Activated CD4-positive, alpha-beta memory T cell treated with anti-CD3 and anti-CD28 coated beads for 36 hours (primary cell): ENCODE data around the gene FAM107B. TPM values are rescaled to one million over a fixed set of nuclear protein-coding genes. Genes with fewer than 3 reads are reported as not detected.

ENCODE experiments used
- CTCF ChIA-PET: fragments of 350-600 bp; sonication (Branson Sonifier 250); formaldehyde crosslinking; loops from one replicate; lab custom pipeline; 2021; ENCODE audit warnings: antibody characterized with exemption, inconsistent platforms; lab: Charles Lee
- POLR2A ChIA-PET: fragments of 350-600 bp; sonication (Branson Sonifier 250); formaldehyde crosslinking; loops from one replicate; lab custom pipeline; 2021; ENCODE audit warnings: antibody characterized with exemption; lab: Charles Lee
- DNase-seq: peaks from one replicate; pipeline ENCODE4 v3.0.0-alpha.2; 2020
- H3K27ac Mint-ChIP-seq: one replicate; pipeline ENCODE4 v1.8.0; 2021; ENCODE audit warnings: mixed read lengths
- H3K27me3 Mint-ChIP-seq: one replicate; pipeline ENCODE4 v1.8.0; 2021; ENCODE audit warnings: mixed read lengths
- H3K36me3 Mint-ChIP-seq: one replicate; pipeline ENCODE4 v1.8.0; 2021; ENCODE audit warnings: mixed read lengths
- H3K4me1 Mint-ChIP-seq: one replicate; pipeline ENCODE4 v1.8.0; 2021; ENCODE audit warnings: low read depth, mixed read lengths
- H3K4me3 Mint-ChIP-seq: one replicate; pipeline ENCODE4 v1.8.0; 2021; ENCODE audit warnings: mild to moderate bottlenecking, mixed read lengths
- H3K9me3 Mint-ChIP-seq: one replicate; pipeline ENCODE4 v1.8.0; 2021; ENCODE audit warnings: mixed read lengths
- intact Hi-C: fragments of 100-400 bp; cut with micrococcal nuclease; formaldehyde crosslinking; loops from one replicate; pipeline ENCODE4 v1.15.1; 2023
- total RNA-seq, 2 experiments: library from RNA; stranded (reverse); gene quantifications; one replicate each; pipeline ENCODE4 v1.2.3, GENCODE V29; 2021

The FAM107B gene
- total RNA-seq, 2 experiments from 2014 or later: 132 to 138 TPM

DNA sequence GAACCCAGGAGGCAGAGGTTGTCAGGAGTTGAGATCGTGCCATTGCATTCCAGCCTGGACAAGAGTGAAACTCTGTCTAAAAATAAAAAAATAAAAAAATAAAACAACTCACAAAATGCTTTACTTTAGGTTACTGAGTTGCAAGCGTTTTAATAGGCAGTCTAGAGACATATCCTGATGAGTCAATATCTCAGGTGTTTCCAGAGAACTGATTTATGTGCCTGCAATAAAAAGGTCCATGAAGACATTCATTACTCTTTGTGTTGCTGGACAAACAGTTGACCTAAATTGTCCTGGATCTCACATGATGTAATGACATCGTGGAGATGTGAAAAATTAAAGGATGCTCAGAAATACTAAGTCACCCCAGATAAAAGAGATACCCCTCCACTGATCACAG is 31.6 kb upstream of the FAM107B start:
- peaks cover 3% of the 10 kb centered on the region for H3K4me1 Mint-ChIP-seq
- DNase-seq: no peak
- no peaks in the 10 kb centered on the region for H3K9me3 Mint-ChIP-seq
- intact Hi-C loops: no loop called here
- ChIA-PET CTCF (no interaction called here), POLR2A (no interaction called here)
- no peak overlapping the region for H3K27ac Mint-ChIP-seq
- no peaks in the 10 kb centered on the region for H3K36me3 Mint-ChIP-seq
- H3K27me3 Mint-ChIP-seq: no peaks in the 10 kb centered on the region
- no peak overlapping the region for H3K4me3 Mint-ChIP-seq

DNA sequence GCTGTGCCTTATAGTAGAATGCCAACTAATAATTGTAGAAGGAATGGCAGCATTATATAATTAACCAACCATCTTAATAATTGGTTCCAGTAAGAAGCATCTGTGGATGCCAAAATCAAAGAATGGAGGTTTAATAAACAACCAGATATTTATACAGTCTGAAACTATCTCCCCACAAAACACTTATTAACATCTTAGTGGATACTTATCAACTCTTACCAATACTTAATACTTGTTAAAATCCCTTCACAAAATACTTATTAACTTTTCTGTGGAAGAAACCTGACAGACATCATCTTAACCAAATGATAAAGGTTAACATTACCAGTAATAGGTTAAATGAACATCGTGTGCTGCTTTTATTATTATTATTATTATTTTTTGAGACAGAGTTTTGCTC is 29.1 kb upstream of the FAM107B start:
- Mint-ChIP-seq H3K4me1 (no peaks in the 10 kb centered on the region), H3K27ac (no peak overlapping the region), H3K9me3 (no peaks in the 10 kb centered on the region), H3K27me3 (no peaks in the 10 kb centered on the region), H3K36me3 (no peaks in the 10 kb centered on the region), H3K4me3 (no peak overlapping the region)
- ChIA-PET CTCF (no interaction called here), POLR2A (no interaction called here)
- intact Hi-C loops: no loop called here
- DNase-seq: no peak

DNA sequence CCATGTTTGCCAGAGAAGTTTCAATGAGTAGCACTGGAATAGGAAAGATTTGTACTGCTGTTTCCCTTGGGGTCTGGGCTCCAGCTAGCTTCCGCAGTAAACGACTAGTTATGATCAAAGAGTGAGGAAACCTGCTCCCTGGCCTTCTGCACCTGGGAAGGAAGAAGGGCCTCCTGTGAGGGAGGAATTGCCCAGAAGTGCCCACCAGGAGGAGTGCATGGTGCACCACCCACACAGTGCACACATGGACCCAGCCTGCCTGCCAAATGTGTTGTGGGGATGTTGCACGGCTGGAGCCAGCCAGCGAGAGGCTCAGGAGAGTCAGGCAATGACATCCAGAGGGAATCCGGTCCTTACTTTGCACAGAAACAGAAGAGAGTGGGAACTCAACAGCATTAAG is 27.0 kb upstream of the FAM107B start:
- no peaks in the 10 kb centered on the region for H3K27me3 Mint-ChIP-seq
- no peaks in the 10 kb centered on the region for H3K4me1 Mint-ChIP-seq
- CTCF ChIA-PET: no interaction called here
- H3K9me3 Mint-ChIP-seq: no peaks in the 10 kb centered on the region
- H3K27ac Mint-ChIP-seq: no peak overlapping the region
- POLR2A ChIA-PET: no interaction called here
- intact Hi-C loops: no loop called here
- no peaks in the 10 kb centered on the region for H3K36me3 Mint-ChIP-seq
- DNase-seq: no peak
- no peak overlapping the region for H3K4me3 Mint-ChIP-seq

DNA sequence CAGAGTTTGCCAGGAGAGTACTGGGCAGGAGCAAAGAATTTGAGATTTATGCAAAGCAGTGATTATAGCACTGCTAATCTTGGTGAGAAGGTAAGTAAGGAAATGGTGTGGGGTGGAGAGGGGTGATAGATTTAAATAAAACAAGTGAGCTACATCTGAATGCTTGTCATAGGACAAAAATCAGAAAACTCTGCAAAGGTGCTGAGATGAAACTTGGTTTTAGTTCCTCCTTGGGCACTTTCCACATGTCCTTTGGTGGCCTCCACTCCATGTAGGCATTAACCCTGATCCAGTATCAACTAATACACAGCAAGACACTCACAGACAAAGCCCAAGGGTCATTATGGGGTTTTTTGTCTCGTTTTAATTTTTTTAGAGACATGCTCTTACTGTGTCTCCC is 25.7 kb upstream of the FAM107B start:
- POLR2A ChIA-PET: no interaction called here
- H3K27me3 Mint-ChIP-seq: no peaks in the 10 kb centered on the region
- no peak overlapping the region for H3K27ac Mint-ChIP-seq
- no peak overlapping the region for H3K4me3 Mint-ChIP-seq
- intact Hi-C loops: no loop called here
- H3K36me3 Mint-ChIP-seq: no peaks in the 10 kb centered on the region
- no peaks in the 10 kb centered on the region for H3K4me1 Mint-ChIP-seq
- DNase-seq: no peak
- H3K9me3 Mint-ChIP-seq: no peaks in the 10 kb centered on the region
- CTCF ChIA-PET: no interaction called here

DNA sequence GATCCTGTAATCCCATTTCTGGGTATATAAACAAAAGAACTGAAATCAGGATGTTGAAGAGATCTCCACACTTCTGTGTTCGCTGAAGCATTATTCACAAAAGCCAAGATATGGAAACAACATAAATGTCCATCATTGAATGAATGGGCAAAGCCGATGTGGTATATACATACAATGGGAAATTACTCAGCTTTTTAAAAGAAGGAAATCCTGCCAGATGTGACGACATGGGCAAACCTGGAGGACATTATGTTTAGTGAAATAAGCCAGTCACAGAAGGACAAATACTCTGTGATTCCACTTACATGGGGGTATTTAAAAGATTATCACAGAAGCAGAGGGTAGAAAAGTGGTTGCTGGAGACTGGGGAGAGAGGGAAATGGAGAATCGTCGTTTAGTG is 23.9 kb upstream of the FAM107B start:
- Mint-ChIP-seq H3K27me3 (no peaks in the 10 kb centered on the region), H3K36me3 (no peaks in the 10 kb centered on the region), H3K9me3 (no peaks in the 10 kb centered on the region), H3K4me1 (no peaks in the 10 kb centered on the region), H3K27ac (no peak overlapping the region), H3K4me3 (no peak overlapping the region)
- ChIA-PET CTCF (interaction anchor here (1.3 kb wide), 1 partner anchor 25 kb away, joined by 5 read pairs; no protein-coding TSS in a partner anchor), POLR2A (no interaction called here)
- DNase-seq: no peak
- intact Hi-C loops: no loop called here

DNA sequence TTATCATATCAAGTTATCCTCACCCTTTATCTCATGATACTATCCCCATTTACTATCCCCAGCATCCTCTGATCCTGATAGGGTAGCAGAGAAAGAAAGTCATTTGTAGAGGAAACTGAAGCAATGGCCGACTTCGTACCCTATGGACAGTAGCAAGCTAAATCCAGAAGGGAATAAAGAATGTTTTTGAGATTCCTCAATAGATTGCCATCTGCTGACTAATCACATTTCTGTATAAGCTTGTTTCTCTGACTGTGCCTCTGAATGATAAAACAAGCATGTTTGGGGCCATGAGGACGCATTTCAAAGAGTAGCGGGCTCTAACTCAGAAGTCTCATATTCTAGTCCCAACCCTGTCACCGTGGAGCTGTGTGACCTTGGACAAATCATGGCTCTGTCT is 13.2 kb upstream of the FAM107B start:
- H3K4me1 Mint-ChIP-seq: no peaks in the 10 kb centered on the region
- ChIA-PET POLR2A (no interaction called here), CTCF (interaction anchor here (0.7 kb wide), 1 partner anchor 39 kb away, joined by 3 read pairs; no protein-coding TSS in a partner anchor)

DNA sequence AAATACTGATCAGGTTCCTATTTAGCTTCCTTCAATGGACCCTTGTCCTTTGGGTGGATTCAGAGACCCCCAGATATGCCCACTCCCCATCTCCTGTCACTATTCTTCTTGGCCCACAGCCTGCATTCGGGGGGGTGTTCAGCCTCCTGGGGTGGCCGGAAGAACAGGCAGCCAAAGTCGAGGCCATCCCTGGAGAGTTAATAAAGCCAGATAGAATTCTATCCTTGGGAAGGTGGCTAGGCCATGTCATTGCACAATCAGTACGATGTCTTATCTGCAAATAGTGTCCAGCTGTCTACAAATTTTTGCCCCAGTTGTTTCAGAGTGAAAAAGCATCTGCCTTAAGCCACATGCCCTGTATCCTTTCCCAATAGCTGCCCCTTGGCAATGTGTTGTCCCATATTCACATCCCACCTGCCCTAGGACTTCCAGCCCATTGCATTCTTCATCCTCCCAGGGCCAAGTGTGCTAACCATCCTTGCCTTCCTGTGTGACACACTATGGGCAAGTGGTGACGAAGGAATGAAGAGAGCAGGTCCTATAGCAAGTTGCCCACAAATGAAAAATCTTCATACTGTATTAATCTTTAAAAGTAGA is 9.9 kb upstream of the FAM107B start:
- POLR2A ChIA-PET: no interaction called here
- H3K4me1 Mint-ChIP-seq: peaks cover 2% of the 10 kb centered on the region
- no peak for DNase-seq
- H3K4me3 Mint-ChIP-seq: no peak overlapping the region
- CTCF ChIA-PET: no interaction called here
- intact Hi-C loops: no loop called here
- no peak overlapping the region for H3K27ac Mint-ChIP-seq
- no peaks in the 10 kb centered on the region for H3K27me3 Mint-ChIP-seq
- H3K9me3 Mint-ChIP-seq: peaks cover 11% of the 10 kb centered on the region
- no peaks in the 10 kb centered on the region for H3K36me3 Mint-ChIP-seq

More for the DNA sequence above, 13.2 kb upstream of the FAM107B start:
- Mint-ChIP-seq H3K9me3 (peaks cover 11% of the 10 kb centered on the region), H3K27ac (no peak overlapping the region), H3K27me3 (no peaks in the 10 kb centered on the region), H3K36me3 (no peaks in the 10 kb centered on the region), H3K4me3 (no peak overlapping the region)
- intact Hi-C loops: no loop called here
- DNase-seq: no peak

DNA sequence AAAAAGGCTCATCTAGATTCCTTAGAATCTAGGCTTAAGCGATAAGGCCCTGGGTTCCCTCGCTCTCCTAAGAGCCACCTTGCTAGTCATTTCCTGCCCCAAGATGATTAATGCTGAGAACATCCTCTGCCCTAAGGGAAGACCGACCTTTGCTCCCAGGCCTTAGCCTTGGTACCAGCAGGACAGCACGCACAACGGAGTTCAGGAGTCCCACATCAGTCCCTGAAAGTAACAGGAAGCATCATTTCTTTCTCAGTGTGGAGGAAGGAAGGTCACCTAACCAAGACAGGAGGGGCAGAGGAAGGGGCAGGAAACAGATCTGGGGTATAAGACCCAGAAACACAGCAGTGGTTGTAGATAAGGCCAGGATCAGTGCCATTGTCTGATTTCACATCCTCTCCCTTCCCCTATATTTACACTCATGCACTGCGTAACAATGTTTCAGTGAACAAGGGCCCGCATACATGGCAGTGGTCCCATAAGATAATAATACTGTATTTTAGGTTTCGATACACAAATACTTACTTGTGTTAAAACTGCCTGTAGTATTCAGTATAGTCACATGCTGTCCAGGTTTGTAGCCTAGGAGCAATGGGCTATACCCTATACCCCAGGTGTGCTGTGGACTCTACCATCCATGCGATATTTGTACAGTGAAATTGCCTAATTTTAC is 8.1 kb upstream of the FAM107B start:
- intact Hi-C loops: no loop called here
- CTCF ChIA-PET: no interaction called here
- H3K4me3 Mint-ChIP-seq: no peak overlapping the region

DNA sequence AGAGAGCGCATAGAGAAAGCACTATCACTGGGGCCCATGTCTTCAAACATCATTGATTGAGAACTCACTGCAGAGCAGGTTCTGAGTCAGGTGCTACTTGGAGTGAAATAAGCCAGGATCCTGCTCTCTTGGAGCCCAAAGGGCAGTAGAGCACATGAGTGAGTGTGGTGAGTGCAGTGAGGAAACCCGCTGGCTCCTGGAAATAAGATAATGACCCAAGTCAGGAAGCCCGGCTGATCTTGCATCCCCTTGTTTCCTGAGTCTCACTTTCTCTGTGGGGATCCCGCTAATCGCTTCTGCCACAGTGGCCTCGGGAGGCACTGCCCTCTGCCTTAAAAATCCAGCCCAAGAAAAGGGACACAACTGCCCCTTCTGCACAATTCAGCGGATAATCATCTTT is 7.1 kb upstream of the FAM107B start:
- no peaks in the 10 kb centered on the region for H3K27me3 Mint-ChIP-seq
- peaks cover 7% of the 10 kb centered on the region for H3K9me3 Mint-ChIP-seq
- POLR2A ChIA-PET: no interaction called here
- no peak overlapping the region for H3K27ac Mint-ChIP-seq
- H3K4me1 Mint-ChIP-seq: peaks cover 2% of the 10 kb centered on the region
- CTCF ChIA-PET: no interaction called here
- intact Hi-C loops: no loop called here
- H3K4me3 Mint-ChIP-seq: no peak overlapping the region
- no peaks in the 10 kb centered on the region for H3K36me3 Mint-ChIP-seq
- no peak for DNase-seq

More for the DNA sequence above, 8.1 kb upstream of the FAM107B start:
- POLR2A ChIA-PET: no interaction called here
- no peaks in the 10 kb centered on the region for H3K36me3 Mint-ChIP-seq
- H3K27me3 Mint-ChIP-seq: no peaks in the 10 kb centered on the region
- DNase-seq: peak; percentile 10
- peaks cover 2% of the 10 kb centered on the region for H3K4me1 Mint-ChIP-seq
- no peak overlapping the region for H3K27ac Mint-ChIP-seq
- peaks cover 7% of the 10 kb centered on the region for H3K9me3 Mint-ChIP-seq

DNA sequence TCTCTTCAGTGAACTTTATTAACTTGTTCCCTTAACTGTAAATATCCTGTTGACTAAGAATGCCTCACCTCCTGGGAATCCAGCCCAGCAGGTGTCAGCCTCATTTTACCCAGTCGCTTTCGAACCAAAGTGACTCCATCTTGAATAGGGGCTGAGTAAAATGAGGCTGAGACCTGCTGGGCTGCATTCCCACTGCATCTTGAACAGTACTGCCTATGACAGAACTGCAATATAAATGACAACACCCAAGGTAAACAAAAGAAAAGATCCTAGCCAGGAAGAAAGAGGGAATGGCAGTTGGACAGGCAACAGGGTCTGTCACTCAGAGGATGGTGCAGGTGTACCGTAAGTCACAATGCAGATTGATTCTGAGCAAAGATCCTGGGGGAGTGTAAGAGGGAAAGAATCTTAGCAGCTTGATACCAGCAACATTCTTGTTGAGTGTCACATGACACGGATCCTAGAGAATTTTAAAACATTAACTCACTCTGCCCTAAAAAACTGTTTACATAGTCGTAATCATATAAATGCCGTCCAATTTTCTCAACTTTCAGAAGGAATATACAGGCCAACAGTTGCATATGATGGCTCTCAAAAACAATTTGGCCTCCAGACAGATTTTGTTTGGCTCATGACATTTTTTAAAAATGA is 4.4 kb upstream of the FAM107B start:
- Mint-ChIP-seq H3K9me3 (peaks cover under 1% of the 10 kb centered on the region), H3K27ac (no peak overlapping the region), H3K27me3 (no peaks in the 10 kb centered on the region), H3K36me3 (no peaks in the 10 kb centered on the region), H3K4me3 (no peak overlapping the region), H3K4me1 (peaks cover 2% of the 10 kb centered on the region)
- no peak for DNase-seq
- intact Hi-C loops: no loop called here
- ChIA-PET POLR2A (no interaction called here), CTCF (no interaction called here)

DNA sequence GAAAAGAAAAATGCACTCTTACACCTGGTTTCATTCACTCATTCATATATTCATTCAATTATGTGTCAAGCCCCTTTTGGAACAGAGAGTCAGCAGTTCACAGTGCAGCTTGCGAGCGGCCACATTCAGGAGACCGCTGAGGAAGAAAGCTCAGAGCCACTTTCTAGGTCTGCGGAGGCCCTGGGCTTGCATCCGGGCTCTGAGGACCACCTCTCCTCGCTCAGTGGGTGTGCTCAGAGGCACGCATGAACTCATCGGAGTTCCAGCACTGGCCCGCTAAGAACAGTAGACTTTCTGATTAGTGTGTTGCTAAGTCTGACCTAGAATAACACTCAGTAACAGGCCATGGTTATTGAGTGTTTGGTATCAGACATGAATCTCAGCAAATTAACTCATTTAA is 1.8 kb upstream of the FAM107B start:
- Mint-ChIP-seq H3K4me1 (no peaks in the 10 kb centered on the region), H3K27ac (no peak overlapping the region), H3K9me3 (no peaks in the 10 kb centered on the region), H3K27me3 (no peaks in the 10 kb centered on the region), H3K36me3 (no peaks in the 10 kb centered on the region), H3K4me3 (no peak overlapping the region)
- ChIA-PET POLR2A (no interaction called here), CTCF (no interaction called here)
- intact Hi-C loops: no loop called here
- no peak for DNase-seq

DNA sequence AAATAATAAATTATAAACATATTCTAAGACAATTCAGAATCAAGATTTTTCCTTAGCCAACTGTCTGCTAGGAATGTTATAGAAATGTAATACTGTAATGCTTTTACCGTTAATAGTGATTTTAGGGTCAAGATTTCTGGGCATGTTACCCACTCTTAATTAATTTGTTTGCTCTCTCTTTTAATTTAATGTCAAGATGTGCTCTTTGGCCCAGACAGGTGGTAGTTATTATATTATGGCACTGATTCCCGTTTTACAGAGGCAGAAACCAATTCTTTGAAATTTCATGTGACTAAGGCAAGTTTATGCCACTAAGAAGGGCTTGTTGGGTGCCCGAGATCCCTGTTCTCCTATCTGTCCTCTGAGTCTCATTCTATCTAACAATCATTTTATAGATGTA is 959 bp upstream of the FAM107B start:
- H3K4me3 Mint-ChIP-seq: no peak overlapping the region
- CTCF ChIA-PET: no interaction called here
- POLR2A ChIA-PET: no interaction called here
- no peaks in the 10 kb centered on the region for H3K36me3 Mint-ChIP-seq
- H3K27me3 Mint-ChIP-seq: no peaks in the 10 kb centered on the region
- intact Hi-C loops: no loop called here
- H3K4me1 Mint-ChIP-seq: no peaks in the 10 kb centered on the region
- no peak overlapping the region for H3K27ac Mint-ChIP-seq
- no peaks in the 10 kb centered on the region for H3K9me3 Mint-ChIP-seq
- no peak for DNase-seq

DNA sequence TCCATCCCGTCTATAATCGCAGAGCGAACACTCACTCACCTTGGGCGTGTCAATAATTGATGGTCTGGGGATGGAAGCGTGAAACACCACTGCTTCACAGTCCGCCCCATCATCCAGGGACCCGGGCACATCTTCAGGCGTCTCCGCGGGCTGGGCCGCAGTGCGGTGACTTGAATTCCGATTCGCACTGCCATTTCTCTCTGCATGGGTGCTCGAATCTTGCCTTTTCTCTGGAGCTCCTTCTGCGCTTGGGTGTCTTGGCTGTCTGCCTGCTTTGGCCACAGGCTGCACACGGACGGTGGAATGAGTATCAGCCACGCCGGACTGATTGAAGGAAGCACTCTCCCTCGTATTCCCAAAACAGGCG is 500 bp downstream of the FAM107B start:
- CTCF ChIA-PET: no interaction called here
- no peak overlapping the region for H3K27ac Mint-ChIP-seq
- POLR2A ChIA-PET: no interaction called here
- no peaks in the 10 kb centered on the region for H3K36me3 Mint-ChIP-seq
- no peak overlapping the region for H3K4me3 Mint-ChIP-seq
- no peak for DNase-seq
- no peaks in the 10 kb centered on the region for H3K4me1 Mint-ChIP-seq
- H3K27me3 Mint-ChIP-seq: no peaks in the 10 kb centered on the region
- intact Hi-C loops: no loop called here
- H3K9me3 Mint-ChIP-seq: no peaks in the 10 kb centered on the region
